ENCODE results near the gene TSPAN16. TPM values are rescaled to one million over a fixed set of nuclear protein-coding genes. Genes with fewer than 3 reads are reported as not detected.

The TSPAN16 gene
- total and polyA plus RNA-seq, 2 experiments from 2014 or later = not detected

- Histone ChIP-seq H3K79me2 (replicated peaks; ENCODE audit: insufficient read depth) (no peaks in the 10 kb centered on the region), H3K27me3 (ENCODE audit: insufficient read depth) (peaks cover 5% of the 10 kb centered on the region; the same call in 1 of the 2 replicates), H3K27ac (ENCODE audit: low read depth) (no peak overlapping the region), H4K20me1 (replicated peaks; ENCODE audit: insufficient read depth) (no peaks in the 10 kb centered on the region), H3K4me2 (no peak overlapping the region), H2AFZ (no peak overlapping the region), H3K9me2 (ENCODE audit: insufficient read depth) (no peaks in the 10 kb centered on the region), H3F3A (replicated peaks; ENCODE audit: low read depth) (no peaks in the 10 kb centered on the region), H3K36me3 (ENCODE audit: insufficient read depth) (no peaks in the 10 kb centered on the region), H3K4me3 (no peak overlapping the region), H3K4me1 (ENCODE audit: insufficient read depth) (peaks cover 15% of the 10 kb centered on the region)
- H3K4me1 Mint-ChIP-seq = peaks cover 24% of the 10 kb centered on the region
- peaks cover 36% of the 10 kb centered on the region for H3K27me3 Mint-ChIP-seq (ENCODE audit: insufficient read depth, low read depth, poor library complexity)
- TF ChIP-seq NANOG (IDR thresholded peaks at IDR 0.05; ENCODE audit: borderline replicate concordance) = no peak
- H3K27ac Mint-ChIP-seq = no peak overlapping the region
- H3K9me3 Mint-ChIP-seq = no peaks in the 10 kb centered on the region; the same call in 2 of the 3 replicates
- H3K36me3 Mint-ChIP-seq (ENCODE audit: low read depth) = no peaks in the 10 kb centered on the region; the same call in 2 of the 3 replicates
- no peak for DNase-seq (ENCODE audit: low spot score)
- ATAC-seq = no peak
- H3K4me3 Mint-ChIP-seq = no peak overlapping the region
Observed at GRCh38 chr19:11359421-11359820, 63.5 kb downstream of the TSPAN16 start.

DNA sequence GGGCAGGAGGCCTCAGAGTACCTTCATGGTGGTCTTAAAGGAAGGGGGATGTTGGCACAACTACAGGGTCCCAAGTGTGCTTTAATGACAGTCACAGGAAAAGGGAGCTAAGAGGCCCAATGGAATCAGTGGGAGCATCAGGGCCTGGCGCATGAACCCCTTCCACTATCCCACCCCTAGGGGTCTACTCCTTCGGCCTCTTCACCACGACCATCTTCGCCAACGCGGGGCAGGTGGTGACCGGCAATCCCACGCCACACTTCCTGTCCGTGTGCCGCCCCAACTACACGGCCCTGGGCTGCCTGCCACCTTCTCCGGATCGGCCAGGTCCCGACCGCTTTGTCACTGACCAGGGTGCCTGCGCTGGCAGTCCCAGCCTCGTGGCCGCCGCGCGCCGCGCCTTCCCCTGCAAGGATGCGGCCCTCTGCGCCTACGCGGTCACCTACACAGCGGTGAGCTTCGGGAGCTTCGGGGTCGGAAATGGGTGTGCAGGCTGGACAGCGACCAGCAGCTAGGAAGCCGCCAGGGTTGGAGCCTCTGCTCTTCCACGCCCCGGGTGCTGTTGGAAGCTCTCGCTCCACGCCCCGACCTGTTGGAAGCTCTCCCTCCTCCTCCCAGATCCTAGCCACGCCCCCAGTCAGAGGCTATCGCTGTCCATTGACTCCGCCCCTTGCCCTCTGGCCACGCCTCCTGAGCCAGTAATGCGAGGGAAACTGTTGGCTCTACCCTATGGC is 65.2 kb downstream of the TSPAN16 start:
- H3K4me1 ChIP-seq (ENCODE audit: insufficient read depth) = peaks cover 6% of the 10 kb centered on the region; the same call in 1 of the 2 replicates
- H3K27me3 ChIP-seq (ENCODE audit: insufficient read depth) = 0 out of 2 replicates have a peak, but pooled peaks cover under 1% of the 10 kb centered on the region
- peak; percentile 99 for DNase-seq (ENCODE audit: low spot score)
- ATAC-seq = peak; percentile 87
- no peaks in the 10 kb centered on the region for H3K79me2 ChIP-seq (replicated peaks; ENCODE audit: insufficient read depth)
- peak overlapping the region; percentile 86 for H3K4me2 ChIP-seq
- Mint-ChIP-seq H3K4me3 (peak overlapping the region; percentile 78), H3K9me3 (no peaks in the 10 kb centered on the region), H3K27me3 (ENCODE audit: insufficient read depth, low read depth, poor library complexity) (peaks cover 29% of the 10 kb centered on the region), H3K36me3 (ENCODE audit: low read depth) (no peaks in the 10 kb centered on the region), H3K27ac (no peak overlapping the region), H3K4me1 (peaks cover 14% of the 10 kb centered on the region)
- H3K4me3 ChIP-seq = peak overlapping the region; percentile 75
- H2AFZ ChIP-seq = peak overlapping the region; percentile 98
- no peaks in the 10 kb centered on the region for H3F3A ChIP-seq (replicated peaks; ENCODE audit: low read depth)
- no peaks in the 10 kb centered on the region for H4K20me1 ChIP-seq (replicated peaks; ENCODE audit: insufficient read depth)
- H3K27ac ChIP-seq (ENCODE audit: low read depth) = no peak overlapping the region
- no peaks in the 10 kb centered on the region for H3K36me3 ChIP-seq (ENCODE audit: insufficient read depth)
- H3K9me2 ChIP-seq (ENCODE audit: insufficient read depth) = no peaks in the 10 kb centered on the region
- TF ChIP-seq NANOG (IDR thresholded peaks at IDR 0.05; ENCODE audit: borderline replicate concordance) (no peak), POLR2AphosphoS5 (IDR thresholded peaks at IDR 0.05; ENCODE audit: low read depth) (peak; percentile 75), CTCF (conservative IDR thresholded peaks at IDR 0.05; ENCODE audit: low read depth in 2 of 2) (peak; percentile 23 to 47; a peak in 2 of 4 replicates), STAT1 (IDR thresholded peaks at IDR 0.05; ENCODE audit: unreplicated experiment) (no peak), ZNF114 (CRISPR knock-in tag; IDR thresholded peaks at IDR 0.05) (no peak), EZH2 (IDR thresholded peaks at IDR 0.05; ENCODE audit: low read depth, unreplicated experiment) (no peak), ZNF331 (CRISPR knock-in tag; IDR thresholded peaks at IDR 0.05; ENCODE audit: low read depth) (no peak), EZH2phosphoT487 (IDR thresholded peaks at IDR 0.05; ENCODE audit: unreplicated experiment) (no peak), CREB1 (CRISPR knock-in tag; IDR thresholded peaks at IDR 0.05; ENCODE audit: low read depth) (no peak)
- TF ChIP-seq, protein P1, sequence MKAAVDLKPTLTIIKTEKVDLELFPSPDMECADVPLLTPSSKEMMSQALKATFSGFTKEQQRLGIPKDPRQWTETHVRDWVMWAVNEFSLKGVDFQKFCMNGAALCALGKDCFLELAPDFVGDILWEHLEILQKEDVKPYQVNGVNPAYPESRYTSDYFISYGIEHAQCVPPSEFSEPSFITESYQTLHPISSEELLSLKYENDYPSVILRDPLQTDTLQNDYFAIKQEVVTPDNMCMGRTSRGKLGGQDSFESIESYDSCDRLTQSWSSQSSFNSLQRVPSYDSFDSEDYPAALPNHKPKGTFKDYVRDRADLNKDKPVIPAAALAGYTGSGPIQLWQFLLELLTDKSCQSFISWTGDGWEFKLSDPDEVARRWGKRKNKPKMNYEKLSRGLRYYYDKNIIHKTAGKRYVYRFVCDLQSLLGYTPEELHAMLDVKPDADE (IDR thresholded peaks at IDR 0.05) = no peak
- TF ChIP-seq, protein P2, sequence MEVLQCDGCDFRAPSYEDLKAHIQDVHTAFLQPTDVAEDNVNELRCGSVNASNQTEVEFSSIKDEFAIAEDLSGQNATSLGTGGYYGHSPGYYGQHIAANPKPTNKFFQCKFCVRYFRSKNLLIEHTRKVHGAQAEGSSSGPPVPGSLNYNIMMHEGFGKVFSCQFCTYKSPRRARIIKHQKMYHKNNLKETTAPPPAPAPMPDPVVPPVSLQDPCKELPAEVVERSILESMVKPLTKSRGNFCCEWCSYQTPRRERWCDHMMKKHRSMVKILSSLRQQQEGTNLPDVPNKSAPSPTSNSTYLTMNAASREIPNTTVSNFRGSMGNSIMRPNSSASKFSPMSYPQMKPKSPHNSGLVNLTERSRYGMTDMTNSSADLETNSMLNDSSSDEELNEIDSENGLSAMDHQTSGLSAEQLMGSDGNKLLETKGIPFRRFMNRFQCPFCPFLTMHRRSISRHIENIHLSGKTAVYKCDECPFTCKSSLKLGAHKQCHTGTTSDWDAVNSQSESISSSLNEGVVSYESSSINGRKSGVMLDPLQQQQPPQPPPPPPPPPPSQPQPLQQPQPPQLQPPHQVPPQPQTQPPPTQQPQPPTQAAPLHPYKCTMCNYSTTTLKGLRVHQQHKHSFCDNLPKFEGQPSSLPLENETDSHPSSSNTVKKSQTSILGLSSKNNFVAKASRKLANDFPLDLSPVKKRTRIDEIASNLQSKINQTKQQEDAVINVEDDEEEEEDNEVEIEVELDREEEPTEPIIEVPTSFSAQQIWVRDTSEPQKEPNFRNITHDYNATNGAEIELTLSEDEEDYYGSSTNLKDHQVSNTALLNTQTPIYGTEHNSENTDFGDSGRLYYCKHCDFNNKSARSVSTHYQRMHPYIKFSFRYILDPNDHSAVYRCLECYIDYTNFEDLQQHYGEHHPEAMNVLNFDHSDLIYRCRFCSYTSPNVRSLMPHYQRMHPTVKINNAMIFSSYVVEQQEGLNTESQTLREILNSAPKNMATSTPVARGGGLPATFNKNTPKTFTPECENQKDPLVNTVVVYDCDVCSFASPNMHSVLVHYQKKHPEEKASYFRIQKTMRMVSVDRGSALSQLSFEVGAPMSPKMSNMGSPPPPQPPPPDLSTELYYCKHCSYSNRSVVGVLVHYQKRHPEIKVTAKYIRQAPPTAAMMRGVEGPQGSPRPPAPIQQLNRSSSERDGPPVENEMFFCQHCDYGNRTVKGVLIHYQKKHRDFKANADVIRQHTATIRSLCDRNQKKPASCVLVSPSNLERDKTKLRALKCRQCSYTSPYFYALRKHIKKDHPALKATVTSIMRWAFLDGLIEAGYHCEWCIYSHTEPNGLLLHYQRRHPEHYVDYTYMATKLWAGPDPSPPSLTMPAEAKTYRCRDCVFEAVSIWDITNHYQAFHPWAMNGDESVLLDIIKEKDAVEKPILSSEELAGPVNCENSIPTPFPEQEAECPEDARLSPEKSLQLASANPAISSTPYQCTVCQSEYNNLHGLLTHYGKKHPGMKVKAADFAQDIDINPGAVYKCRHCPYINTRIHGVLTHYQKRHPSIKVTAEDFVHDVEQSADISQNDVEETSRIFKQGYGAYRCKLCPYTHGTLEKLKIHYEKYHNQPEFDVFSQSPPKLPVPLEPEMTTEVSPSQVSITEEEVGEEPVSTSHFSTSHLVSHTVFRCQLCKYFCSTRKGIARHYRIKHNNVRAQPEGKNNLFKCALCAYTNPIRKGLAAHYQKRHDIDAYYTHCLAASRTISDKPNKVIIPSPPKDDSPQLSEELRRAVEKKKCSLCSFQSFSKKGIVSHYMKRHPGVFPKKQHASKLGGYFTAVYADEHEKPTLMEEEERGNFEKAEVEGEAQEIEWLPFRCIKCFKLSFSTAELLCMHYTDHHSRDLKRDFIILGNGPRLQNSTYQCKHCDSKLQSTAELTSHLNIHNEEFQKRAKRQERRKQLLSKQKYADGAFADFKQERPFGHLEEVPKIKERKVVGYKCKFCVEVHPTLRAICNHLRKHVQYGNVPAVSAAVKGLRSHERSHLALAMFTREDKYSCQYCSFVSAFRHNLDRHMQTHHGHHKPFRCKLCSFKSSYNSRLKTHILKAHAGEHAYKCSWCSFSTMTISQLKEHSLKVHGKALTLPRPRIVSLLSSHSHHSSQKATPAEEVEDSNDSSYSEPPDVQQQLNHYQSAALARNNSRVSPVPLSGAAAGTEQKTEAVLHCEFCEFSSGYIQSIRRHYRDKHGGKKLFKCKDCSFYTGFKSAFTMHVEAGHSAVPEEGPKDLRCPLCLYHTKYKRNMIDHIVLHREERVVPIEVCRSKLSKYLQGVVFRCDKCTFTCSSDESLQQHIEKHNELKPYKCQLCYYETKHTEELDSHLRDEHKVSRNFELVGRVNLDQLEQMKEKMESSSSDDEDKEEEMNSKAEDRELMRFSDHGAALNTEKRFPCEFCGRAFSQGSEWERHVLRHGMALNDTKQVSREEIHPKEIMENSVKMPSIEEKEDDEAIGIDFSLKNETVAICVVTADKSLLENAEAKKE (CRISPR knock-in tag; IDR thresholded peaks at IDR 0.05) = no peak
